Measurements from ENCODE around the gene TTC24.
"Not testable (repeated sequence)": the region's sequence is repeated elsewhere in the genome, so short reads cannot be mapped to it uniquely, and the experiment has no call there.

The TTC24 gene

DNA sequence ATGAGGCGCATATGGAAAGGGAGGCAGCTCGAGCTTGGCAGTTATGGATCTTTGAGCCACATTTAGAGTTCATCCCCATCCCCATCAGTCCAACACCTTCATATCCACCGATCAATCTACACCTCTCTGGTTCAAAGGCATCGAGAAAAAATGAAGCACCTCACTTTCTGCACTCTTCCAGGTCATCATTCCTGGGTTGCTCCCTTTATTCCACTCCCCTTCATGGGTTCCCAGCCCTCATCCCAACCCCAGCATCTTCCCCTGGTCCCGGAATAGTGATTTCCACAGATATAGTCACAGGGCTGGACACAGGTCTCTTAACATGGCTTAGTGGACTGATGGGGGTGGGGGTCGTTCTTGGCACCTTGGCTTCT is 40.0 kb downstream of the TTC24 start:
- ATAC-seq (ENCODE audit: low read depth) (no peak), DNase-seq (ENCODE audit: low spot score in 2 of 2) (no peak)
- peaks cover 33% of the 10 kb centered on the region for H3K27me3 Mint-ChIP-seq
- no peak overlapping the region for H3K4me3 Mint-ChIP-seq
- no peak overlapping the region for H3K27ac Mint-ChIP-seq
- no peaks in the 10 kb centered on the region for H3K9me3 Mint-ChIP-seq
- H3K4me1 Mint-ChIP-seq = peaks cover 5% of the 10 kb centered on the region
- H3K36me3 Mint-ChIP-seq = no peaks in the 10 kb centered on the region

DNA sequence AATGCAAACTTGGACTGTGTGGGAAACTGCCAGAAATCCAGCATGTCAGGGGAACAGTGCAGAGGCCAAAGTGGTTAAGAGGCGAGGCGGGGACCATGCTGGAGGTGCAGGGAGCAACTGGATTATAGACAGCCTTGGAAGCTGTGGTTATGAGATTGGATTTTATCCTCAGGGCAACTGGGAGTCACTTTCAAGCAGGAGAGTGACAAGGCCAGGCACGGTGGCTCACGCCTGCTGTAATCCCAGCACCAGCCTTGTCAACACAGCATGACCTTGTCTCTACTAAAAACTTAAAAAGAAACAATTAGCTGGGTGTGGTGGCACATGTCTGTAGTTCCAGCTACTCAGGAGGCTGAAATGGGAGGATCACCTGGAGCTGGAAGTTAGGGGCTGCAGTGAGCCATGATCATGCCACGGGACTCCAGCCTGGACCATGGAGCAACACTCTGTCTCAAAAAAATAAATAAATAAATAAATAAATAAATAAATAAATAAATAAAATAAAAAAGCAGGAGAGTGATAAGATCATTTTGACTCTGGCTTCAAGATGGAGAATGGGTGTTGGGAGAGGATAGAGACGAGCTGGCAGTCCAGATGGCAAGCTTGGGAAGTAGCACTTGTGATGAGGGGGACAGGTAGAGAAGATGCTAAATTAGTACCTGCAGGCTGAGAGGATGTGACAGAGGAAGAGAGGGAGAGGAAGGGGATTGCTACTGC is 43.2 kb downstream of the TTC24 start:
- peaks cover 9% of the 10 kb centered on the region for H3K4me1 Mint-ChIP-seq
- peaks cover 28% of the 10 kb centered on the region for H3K27me3 Mint-ChIP-seq
- ATAC-seq (ENCODE audit: low read depth) (no peak), DNase-seq (ENCODE audit: low spot score in 2 of 2) (no peak)
- H3K27ac Mint-ChIP-seq = no peak overlapping the region
- H3K4me3 Mint-ChIP-seq = no peak overlapping the region
- H3K9me3 Mint-ChIP-seq = no peaks in the 10 kb centered on the region
- no peaks in the 10 kb centered on the region for H3K36me3 Mint-ChIP-seq

DNA sequence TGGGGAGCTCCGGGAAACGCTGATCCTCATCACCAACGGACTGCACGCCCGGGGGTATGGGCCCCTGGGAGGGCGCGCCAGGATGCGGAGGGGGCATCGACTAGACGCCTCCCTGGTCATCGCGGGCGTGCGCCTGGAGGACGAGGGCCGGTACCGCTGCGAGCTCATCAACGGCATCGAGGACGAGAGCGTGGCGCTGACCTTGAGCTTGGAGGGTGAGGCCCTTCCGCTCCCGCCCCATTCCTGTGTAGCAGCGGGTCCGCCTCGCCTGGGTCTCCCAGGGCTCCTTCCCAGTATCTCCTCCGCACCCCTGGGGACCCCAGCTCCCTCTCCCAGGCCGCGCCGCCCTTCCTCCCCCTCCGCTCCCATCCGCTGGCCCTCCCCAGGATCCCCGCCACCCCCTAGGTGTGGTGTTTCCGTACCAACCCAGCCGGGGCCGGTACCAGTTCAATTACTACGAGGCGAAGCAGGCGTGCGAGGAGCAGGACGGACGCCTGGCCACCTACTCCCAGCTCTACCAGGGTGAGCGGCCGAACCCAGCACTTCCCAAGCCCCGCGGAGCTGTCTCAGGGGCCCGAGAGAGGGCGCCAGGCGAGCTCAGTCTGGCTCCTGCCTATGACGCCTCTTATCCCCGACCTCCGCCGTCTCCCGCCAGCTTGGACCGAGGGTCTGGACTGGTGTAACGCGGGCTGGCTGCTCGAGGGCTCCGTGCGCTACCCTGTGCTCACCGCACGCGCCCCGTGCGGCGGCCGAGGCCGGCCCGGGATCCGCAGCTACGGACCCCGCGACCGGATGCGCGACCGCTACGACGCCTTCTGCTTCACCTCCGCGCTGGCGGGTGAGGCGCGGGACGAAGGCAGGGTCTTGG is 44.7 kb downstream of the TTC24 start:
- ATAC-seq (ENCODE audit: low read depth) (peak; percentile 58), DNase-seq (ENCODE audit: low spot score in 2 of 2) (peak in 1 of 2 donors; percentile 58)
- peak overlapping the region; percentile 70 for H3K4me3 Mint-ChIP-seq
- peaks cover 26% of the 10 kb centered on the region for H3K27me3 Mint-ChIP-seq
- peaks cover 7% of the 10 kb centered on the region for H3K4me1 Mint-ChIP-seq
- H3K27ac Mint-ChIP-seq = no peak overlapping the region
- no peaks in the 10 kb centered on the region for H3K9me3 Mint-ChIP-seq
- H3K36me3 Mint-ChIP-seq = no peaks in the 10 kb centered on the region

DNA sequence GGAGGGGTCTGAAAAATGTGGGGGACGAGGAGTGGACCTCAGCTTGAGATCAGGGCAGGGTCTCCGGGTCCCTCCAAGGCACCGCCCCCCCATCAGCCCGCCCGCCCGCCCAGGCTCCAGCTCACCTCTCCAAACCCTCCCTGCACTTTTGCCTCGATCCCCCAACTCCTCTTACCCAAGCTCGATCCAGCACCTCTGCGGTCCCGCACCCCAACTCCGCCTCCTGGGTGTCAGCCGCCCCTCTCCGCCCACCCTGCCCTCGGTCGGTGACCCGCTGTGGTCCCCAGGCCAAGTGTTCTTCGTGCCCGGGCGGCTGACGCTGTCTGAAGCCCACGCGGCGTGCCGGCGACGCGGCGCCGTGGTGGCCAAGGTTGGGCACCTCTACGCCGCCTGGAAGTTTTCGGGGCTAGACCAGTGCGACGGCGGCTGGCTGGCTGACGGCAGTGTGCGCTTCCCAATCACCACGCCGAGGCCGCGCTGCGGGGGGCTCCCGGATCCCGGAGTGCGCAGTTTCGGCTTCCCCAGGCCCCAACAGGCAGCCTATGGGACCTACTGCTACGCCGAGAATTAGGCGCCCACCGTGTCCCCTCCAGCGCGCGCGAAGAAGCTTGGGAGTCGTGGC is 45.4 kb downstream of the TTC24 start:
- no peak for DNase-seq (ENCODE audit: low spot score in 2 of 2)
- ATAC-seq (ENCODE audit: low read depth) = peak; percentile 4
- no peak overlapping the region for H3K27ac Mint-ChIP-seq

DNA sequence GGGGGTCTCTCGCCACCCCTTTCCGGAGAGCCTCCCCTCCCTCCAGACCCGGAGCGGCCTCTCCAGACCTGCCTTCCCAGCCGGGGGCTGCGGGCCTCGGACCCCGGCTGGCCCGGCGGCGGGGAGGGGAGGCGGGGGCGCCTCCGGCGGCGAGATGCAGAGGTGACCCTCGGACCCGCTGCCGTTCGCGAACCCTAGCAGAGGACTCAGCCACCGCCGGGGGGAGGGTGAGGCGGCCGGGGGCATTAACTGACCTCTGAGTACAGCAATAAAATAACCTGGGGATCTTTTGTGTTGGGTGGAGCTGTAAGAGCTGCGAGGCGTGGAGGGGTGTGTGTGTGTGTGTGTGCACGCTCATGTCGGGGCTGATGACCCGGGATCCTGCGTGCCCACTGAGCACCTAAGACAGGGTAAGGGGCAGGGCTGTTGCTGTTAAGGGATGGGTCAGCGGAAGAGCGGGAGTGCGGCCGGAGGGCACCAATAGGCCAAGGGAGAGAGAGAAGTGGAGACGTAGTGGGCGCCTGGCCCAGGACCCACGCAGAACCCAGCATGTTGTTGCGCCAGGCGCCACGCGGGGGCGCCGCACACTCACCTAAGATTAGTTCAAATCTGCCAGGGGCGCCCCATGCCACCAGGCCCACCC is 46.0 kb downstream of the TTC24 start:
- no peaks in the 10 kb centered on the region for H3K36me3 Mint-ChIP-seq
- H3K4me1 Mint-ChIP-seq = peaks cover 5% of the 10 kb centered on the region
- DNase-seq (ENCODE audit: low spot score in 2 of 2) = peak; percentile 72 to 77
- peak; percentile 61 for ATAC-seq (ENCODE audit: low read depth)
- H3K27ac Mint-ChIP-seq = no peak overlapping the region
- H3K9me3 Mint-ChIP-seq = no peaks in the 10 kb centered on the region
- H3K4me3 Mint-ChIP-seq = peak overlapping the region; percentile 77
- H3K27me3 Mint-ChIP-seq = peaks cover 21% of the 10 kb centered on the region

More for the DNA sequence above, 45.4 kb downstream of the TTC24 start:
- Mint-ChIP-seq H3K4me1 (peaks cover 5% of the 10 kb centered on the region), H3K9me3 (no peaks in the 10 kb centered on the region), H3K36me3 (no peaks in the 10 kb centered on the region), H3K4me3 (peak overlapping the region; percentile 70), H3K27me3 (peaks cover 23% of the 10 kb centered on the region)

DNA sequence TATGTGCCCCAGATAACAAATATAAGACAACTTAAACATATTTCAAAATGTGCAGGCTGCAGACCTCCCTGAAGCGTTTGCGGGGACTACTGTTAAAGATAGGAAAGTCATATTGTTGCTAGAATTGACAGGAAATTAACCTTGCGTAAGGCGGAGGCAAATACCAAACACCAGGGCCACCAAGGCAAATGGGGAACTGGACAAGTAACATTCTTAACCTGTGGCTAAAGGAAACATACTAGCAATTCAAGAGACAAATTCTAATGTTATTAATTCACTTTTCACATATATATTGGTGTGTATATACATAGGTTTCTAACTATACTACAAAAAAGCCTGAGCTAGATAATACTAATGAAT is 46.5 kb downstream of the TTC24 start:
- Mint-ChIP-seq H3K9me3 (no peaks in the 10 kb centered on the region), H3K27me3 (peaks cover 20% of the 10 kb centered on the region), H3K27ac (no peak overlapping the region), H3K4me3 (no peak overlapping the region), H3K4me1 (peaks cover 5% of the 10 kb centered on the region), H3K36me3 (no peaks in the 10 kb centered on the region)
- no peak for DNase-seq (ENCODE audit: low spot score in 2 of 2)
- ATAC-seq (ENCODE audit: low read depth) = no peak

DNA sequence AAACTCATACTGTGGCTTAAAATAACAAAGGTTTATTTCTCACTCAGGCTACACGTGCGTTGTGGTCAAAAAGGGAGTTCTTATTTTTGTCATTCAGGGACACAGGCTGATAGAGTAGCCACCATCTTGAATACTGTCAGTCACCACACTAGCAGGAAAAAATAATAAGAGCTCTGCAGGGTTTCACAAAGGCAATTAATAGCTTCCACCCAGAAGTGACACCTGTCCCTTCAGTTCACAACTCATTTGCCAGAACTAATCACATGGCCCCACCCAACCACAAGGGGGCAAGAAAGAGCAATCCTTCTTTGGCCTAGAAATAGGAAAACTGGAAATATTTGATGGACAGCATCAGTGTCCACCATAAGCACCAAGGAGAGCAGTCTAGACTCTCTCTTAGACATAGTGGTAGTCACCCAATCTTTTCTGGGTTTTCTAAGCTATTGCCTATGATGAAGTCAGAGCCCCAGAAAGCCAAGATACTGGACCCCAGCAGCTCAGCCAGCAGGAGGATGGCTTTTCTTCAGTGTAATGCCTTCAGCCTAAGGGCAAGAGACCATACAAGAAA is 47.9 kb downstream of the TTC24 start:
- Mint-ChIP-seq H3K27me3 (peaks cover 23% of the 10 kb centered on the region), H3K4me3 (no peak overlapping the region), H3K27ac (no peak overlapping the region), H3K4me1 (peaks cover 5% of the 10 kb centered on the region), H3K36me3 (no peaks in the 10 kb centered on the region), H3K9me3 (no peaks in the 10 kb centered on the region)
- DNase-seq (ENCODE audit: low spot score in 2 of 2) (no peak), ATAC-seq (ENCODE audit: low read depth) (no peak)

DNA sequence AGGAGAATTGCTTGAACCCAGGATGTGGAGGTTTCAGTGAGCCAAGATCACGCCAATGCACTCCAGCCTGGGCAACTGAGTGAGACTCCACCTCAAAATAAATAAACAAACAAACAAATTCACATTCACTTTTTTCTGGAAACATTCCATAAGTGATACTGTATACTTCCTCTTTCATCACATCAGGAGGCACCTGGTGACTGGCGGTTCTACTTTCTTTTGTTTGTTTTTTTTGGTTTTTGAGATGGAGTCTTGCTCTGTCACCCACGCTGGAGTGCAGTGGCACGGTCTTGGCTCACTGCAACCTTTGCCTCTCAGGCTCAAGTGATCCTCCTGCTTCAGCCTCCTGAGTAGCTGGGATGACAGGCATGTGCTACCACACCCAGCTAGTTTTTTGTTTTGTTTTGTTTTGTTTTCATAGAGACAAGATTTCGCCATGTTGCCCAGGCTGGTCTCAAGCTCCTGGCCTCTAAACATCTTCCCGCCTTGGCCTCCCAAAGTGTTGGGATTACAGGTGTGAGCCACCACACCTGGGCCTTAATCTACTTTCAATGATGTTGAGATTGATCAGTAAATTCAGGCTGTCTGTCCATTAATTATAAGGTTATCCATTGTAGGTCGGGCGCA is 50.4 kb downstream of the TTC24 start:
- ATAC-seq (ENCODE audit: low read depth) (peak; percentile 37), DNase-seq (ENCODE audit: low spot score in 2 of 2) (no peak)
- Mint-ChIP-seq H3K27ac (no peak overlapping the region), H3K27me3 (peaks cover 20% of the 10 kb centered on the region), H3K4me1 (peaks cover 3% of the 10 kb centered on the region), H3K4me3 (no peak overlapping the region), H3K36me3 (no peaks in the 10 kb centered on the region), H3K9me3 (no peaks in the 10 kb centered on the region)

DNA sequence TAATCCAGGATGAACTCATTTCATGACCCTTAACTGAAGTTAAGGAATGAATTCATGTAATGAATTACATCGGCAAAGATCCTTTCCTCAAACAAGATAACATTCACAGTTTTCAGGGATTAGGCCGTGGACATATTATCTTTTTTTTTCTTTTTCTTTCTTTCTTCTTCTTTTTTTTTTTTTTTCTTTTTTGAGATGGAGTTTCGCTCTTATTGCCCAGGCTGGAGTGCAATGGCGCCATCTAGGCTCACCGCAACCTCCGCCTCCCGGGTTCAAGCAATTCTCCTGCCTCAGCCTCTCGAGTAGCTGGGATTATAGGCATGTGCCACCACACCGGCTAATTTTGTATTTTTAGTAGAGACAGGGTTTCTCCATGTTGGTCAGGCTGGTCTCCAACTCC is 51.6 kb downstream of the TTC24 start:
- not testable (repeated sequence) for H3K4me1 Mint-ChIP-seq; H3K36me3 Mint-ChIP-seq; H3K27ac Mint-ChIP-seq; ATAC-seq (ENCODE audit: low read depth); H3K4me3 Mint-ChIP-seq; DNase-seq (ENCODE audit: low spot score in 2 of 2); H3K9me3 Mint-ChIP-seq
- peaks cover 20% of the 10 kb centered on the region for H3K27me3 Mint-ChIP-seq

DNA sequence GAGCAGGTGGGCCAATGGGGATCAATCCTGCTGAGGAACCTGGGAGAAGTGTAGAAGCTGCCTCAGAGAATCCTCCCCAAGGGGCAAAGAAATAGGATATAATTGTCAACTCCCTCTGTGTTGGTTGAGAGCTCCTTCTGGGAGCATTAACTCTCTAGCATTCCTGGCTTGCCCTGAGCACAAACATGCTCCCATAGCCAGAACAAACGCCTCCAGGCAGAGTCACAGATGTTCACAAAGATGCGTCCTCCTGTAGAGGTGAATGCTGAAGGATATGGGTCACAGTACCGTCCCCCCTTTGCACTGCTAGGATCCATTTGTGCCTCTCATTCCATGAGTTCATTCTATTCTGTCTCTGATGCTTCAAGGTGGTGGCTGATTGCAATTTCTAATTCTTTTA is 52.8 kb downstream of the TTC24 start:
- no peak for ATAC-seq (ENCODE audit: low read depth)
- Mint-ChIP-seq H3K27ac (no peak overlapping the region), H3K4me1 (peaks cover 4% of the 10 kb centered on the region), H3K27me3 (peaks cover 24% of the 10 kb centered on the region), H3K9me3 (no peaks in the 10 kb centered on the region), H3K4me3 (no peak overlapping the region), H3K36me3 (no peaks in the 10 kb centered on the region)
- no peak for DNase-seq (ENCODE audit: low spot score in 2 of 2)
